Measurements from ENCODE around the gene POU2F1. TPM values are rescaled to one million over a fixed set of nuclear protein-coding genes. Genes with fewer than 3 reads are reported as not detected.

The POU2F1 gene
- total RNA-seq, 4 donors from 2014 or later = 8.7 to 34.0 (median 9.6) TPM

DNA sequence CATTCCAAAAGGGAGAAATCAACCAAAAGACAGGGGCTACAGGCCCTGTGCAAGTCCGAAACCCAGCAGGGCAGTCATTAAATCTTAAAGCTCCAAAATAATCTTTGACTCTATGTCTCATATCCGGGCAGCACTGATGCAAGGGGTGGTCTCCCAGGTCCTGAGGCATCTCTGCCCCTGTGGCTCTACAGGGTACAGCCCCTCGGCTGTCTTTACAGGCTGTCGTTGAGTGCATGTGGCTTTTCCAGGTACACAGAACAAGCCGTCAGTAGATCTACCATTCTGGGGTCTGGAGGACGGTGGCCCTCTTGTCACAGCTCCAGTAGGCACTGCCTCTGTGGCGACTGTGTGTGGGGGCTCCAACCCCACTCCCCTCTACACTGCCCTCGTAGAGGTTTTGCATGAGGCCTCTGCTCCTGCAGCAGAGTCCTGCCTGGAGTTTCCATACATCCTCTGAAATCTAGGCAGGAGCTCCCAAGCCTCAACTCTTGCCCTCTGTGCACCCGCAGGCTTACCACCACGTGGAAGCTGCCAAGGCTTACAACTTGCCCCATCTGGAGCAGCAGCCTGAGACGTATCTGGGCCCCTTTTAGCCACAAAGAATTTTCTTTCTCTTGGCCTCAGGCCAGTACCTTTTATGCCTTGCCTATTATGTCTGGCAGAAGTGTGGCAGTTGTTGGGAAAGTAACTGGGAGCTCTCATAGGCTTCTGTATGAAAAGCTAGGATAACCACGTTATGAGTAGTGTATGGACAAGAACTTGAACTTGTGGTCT is 52.5 kb downstream of the POU2F1 start:
- no peak for DNase-seq (ENCODE audit: low spot score in 2 of 2)
- intact Hi-C loops (cut with DNase I; ENCODE audit: low total_unique reads) = no loop called here
- no peak overlapping the region for H3K4me3 ChIP-seq (ENCODE audit: low read depth, poor library complexity, severe bottlenecking)
- TF ChIP-seq, protein P1, sequence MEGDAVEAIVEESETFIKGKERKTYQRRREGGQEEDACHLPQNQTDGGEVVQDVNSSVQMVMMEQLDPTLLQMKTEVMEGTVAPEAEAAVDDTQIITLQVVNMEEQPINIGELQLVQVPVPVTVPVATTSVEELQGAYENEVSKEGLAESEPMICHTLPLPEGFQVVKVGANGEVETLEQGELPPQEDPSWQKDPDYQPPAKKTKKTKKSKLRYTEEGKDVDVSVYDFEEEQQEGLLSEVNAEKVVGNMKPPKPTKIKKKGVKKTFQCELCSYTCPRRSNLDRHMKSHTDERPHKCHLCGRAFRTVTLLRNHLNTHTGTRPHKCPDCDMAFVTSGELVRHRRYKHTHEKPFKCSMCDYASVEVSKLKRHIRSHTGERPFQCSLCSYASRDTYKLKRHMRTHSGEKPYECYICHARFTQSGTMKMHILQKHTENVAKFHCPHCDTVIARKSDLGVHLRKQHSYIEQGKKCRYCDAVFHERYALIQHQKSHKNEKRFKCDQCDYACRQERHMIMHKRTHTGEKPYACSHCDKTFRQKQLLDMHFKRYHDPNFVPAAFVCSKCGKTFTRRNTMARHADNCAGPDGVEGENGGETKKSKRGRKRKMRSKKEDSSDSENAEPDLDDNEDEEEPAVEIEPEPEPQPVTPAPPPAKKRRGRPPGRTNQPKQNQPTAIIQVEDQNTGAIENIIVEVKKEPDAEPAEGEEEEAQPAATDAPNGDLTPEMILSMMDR (IDR thresholded peaks at IDR 0.05) = no peak
- TF ChIP-seq POLR2A (IDR thresholded peaks at IDR 0.05) = no peak
- WGBS, 2 donors = 76 to 78% methylated on average over 10 to 12 of the region's 12 CpGs

DNA sequence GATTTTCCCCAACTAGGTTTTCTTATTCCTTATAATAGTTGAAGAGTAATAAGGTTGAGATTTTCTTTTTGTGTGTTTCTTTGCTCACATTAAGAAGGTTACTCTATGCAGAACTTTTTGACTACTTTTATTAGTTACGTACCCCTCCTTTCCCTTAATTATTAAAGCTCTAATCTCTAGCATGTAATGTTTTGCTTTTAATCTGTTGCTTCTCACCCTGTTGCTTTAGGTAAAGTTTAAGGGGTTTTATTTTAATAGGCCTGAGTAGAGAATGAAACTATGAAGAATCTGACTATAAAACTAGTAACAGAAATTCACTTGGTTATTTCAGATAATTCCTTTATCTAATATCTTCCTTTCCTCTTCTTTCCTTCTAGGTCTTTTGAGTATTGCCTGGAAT is 53.4 kb downstream of the POU2F1 start:
- intact Hi-C loops (cut with DNase I; ENCODE audit: low total_unique reads) = no loop called here
- no peak for DNase-seq (ENCODE audit: low spot score in 2 of 2)
- WGBS, 2 donors = 95 to 98% methylated on average over 1 of the region's 1 CpG
- no peak for TF ChIP-seq POLR2A (IDR thresholded peaks at IDR 0.05)
- TF ChIP-seq, protein P1 (IDR thresholded peaks at IDR 0.05) = no peak
- H3K4me3 ChIP-seq (ENCODE audit: low read depth, poor library complexity, severe bottlenecking) = no peak overlapping the region

DNA sequence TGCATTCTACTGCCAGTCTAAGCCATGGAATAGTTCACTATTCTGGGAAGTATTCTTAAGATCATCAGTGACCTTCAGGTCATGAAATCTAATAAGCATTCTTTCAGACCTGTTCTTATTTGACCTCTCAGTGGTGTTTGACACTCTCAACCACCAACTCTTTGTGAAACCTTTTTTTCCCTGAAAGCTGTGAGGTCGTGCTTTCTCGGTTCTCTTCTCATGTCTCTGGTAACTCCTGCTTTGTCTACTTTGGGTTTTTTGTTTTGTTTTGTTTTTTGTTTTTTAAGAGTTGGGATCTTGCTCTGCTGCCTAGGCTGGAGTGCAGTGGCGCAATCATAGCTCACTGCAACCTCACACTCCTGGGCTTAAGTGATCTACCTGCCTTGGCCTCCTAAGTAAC is 56.3 kb downstream of the POU2F1 start:
- 92 to 94% methylated on average over 3 of the region's 3 CpGs for WGBS, 2 donors
- TF ChIP-seq, protein P1 (IDR thresholded peaks at IDR 0.05) = no peak
- TF ChIP-seq POLR2A (IDR thresholded peaks at IDR 0.05) = no peak
- H3K4me3 ChIP-seq (ENCODE audit: low read depth, poor library complexity, severe bottlenecking) = no peak overlapping the region
- intact Hi-C loops (cut with DNase I; ENCODE audit: low total_unique reads) = no loop called here
- DNase-seq (ENCODE audit: low spot score in 2 of 2) = no peak

DNA sequence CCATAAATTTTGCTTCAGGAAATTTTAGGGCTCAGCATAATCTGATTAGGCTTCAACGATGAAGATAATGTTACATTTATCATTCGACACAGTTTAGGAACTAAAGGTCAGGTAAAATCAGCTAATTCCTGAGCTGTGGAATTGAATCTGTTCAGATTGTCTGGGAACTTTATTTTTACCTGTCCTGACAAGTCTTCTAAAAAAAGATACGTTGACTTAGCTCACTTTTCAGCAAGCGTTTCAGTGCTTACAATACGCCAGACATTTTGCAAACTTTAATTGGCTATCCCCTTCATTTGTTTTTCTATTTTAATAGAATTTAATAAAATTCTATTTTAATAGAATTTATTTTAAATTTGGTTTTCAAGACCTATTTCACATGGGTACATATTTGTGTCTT is 57.8 kb downstream of the POU2F1 start:
- WGBS, 2 donors = 60 to 64% methylated on average over 5 of the region's 5 CpGs
- no peak overlapping the region for H3K4me3 ChIP-seq (ENCODE audit: low read depth, poor library complexity, severe bottlenecking)
- intact Hi-C loops (cut with DNase I; ENCODE audit: low total_unique reads) = no loop called here
- no peak for TF ChIP-seq POLR2A (IDR thresholded peaks at IDR 0.05)
- TF ChIP-seq, protein P1 (IDR thresholded peaks at IDR 0.05) = no peak
- no peak for DNase-seq (ENCODE audit: low spot score in 2 of 2)

GRCh38 chr1:167280912-167281311 is 60.2 kb downstream of the POU2F1 start:
- 94% methylated on average over 3 of the region's 3 CpGs for WGBS, 2 donors
- H3K4me3 ChIP-seq (ENCODE audit: low read depth, poor library complexity, severe bottlenecking) = no peak overlapping the region
- intact Hi-C loops (cut with DNase I; ENCODE audit: low total_unique reads) = no loop called here
- TF ChIP-seq POLR2A (IDR thresholded peaks at IDR 0.05) = no peak
- TF ChIP-seq, protein P1 (IDR thresholded peaks at IDR 0.05) = no peak
- DNase-seq (ENCODE audit: low spot score in 2 of 2) = no peak

Data from lower leg skin (tissue), 4 donors.